Fibroblast of skin of right quadriceps (primary cell): ENCODE measurements around the gene FER.

Experiments used
- DNase-seq: peaks from one replicate; pipeline ENCODE4 v3.0.0-alpha.2; 2013

Gene FER

DNA sequence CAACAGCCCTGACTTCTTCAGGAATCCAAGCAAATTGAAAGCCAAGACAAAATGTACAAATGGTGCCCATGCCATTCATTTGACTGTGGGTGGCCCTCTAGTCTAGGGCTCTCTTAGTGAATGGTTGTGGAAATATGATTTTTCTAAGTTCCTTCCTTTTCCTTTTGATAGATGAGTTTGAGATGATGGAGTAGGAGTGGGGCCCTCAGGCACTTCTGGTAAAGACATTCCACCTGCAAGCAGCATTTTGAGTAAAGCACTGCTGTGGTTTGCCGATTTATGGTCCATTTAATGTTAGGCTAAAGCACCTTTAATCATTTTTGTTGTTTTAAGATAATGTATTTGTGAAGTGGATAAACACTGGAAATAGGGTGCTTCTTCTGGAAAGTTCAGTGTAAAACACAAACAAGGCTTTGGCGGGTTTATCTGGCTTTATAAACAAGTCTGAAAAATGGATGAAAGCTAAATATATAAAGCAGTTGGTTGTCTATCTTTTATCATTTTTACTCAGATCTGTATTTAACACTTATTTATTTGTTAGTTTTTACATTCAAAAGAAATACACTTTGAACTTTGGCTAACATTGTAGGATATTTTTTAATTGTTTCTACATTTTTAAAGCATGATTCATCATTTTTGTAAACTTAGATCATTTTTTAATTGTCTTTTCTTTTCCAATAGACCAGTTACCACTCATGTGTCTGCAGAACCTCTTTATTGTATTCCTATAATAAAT, 448.6 kb downstream of the FER start:
- DNase-seq: no peak

DNA sequence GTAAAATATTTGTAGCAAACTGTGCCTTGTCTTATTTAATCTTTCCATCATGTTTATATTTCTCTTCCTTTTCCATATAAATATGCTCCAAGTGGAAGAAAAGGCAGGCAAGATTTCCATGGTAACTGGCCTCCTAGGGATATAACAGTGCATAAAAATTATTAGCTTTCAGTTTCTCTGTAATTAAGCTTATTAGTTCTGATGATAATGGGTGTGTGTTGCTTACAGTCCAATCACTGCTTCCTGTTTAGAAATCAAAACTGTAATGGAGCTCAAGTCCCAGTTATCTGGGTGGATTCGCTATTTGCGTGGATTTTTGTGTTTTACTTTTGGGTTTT, 449.1 kb downstream of the FER start:
- DNase-seq: no peak

DNA sequence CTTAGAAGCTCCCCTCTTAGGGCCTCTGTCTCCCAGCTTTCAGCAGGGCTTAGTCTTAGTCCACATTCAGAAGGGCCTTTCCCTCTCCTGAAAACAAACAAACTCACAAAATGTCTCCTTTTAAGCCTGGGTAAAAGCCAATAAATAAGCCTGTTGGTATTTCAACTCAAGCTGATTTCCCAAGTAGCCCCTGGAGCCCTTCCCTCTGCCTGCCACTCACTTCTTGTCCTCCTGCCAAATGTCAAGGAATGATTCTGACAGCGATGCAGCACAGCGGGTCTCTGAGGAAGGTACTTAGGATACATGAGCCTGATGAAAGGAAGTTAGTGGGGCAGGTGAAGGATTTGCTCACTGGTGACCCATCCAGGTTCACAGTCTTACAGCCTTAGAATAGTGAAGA, 451.6 kb downstream of the FER start:
- DNase-seq: no peak

DNA sequence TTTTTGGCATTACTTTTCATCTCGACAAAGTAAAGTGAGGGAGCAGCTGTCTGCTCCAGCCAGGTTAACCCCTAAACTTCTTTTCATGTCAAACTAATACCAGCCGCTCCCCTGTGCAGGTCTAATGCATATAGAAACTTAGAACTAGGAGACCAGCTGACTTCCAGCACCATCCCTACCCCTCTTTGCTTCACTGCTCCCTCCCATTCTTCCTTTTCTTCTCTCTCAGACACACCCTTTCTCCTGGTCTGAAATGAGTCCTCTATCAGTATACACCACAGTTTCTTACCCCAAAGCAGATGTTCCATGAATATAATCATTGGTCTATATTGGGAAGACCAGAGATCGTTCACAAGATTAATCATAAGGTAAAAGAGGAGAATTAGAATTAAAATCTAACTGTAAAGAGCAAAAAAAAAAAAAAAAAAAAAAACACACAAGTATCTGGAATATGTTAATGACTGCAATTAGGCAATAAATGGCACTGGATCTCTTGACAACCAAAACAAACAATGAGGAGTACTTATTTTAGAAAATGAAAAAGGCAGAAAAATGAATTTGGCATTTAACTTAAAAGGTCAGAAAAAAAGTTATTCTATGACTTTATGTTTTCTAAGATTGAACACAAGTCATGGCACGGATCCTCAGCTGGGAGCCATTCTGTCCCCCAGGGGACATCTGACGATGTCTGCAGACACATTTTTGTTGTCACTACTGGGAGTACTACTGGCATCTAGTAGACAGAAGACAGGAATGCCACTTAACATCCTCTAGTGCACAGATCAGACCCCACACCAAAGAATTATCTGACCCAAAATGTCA, 452.3 kb downstream of the FER start:
- DNase-seq: no peak

DNA sequence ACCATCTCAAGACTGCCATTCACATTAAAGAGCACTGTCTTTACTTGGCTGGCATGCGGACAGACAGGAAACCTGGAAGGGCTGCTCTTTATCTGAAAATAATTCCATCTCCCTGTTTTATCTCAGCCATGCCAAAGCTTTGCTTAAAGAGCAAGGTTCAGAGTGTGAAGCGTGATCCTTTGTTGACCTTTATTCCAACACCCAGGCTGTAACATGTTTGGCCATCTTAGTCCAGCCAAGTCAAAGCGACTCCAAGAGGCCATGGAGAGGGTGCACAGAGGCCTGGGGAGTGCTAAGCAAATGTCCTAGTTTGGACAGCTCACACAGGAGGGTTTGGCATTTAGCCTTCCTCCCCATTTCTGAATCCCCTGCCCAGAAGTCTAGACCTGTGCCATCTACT, 467.3 kb downstream of the FER start:
- DNase-seq: no peak

DNA sequence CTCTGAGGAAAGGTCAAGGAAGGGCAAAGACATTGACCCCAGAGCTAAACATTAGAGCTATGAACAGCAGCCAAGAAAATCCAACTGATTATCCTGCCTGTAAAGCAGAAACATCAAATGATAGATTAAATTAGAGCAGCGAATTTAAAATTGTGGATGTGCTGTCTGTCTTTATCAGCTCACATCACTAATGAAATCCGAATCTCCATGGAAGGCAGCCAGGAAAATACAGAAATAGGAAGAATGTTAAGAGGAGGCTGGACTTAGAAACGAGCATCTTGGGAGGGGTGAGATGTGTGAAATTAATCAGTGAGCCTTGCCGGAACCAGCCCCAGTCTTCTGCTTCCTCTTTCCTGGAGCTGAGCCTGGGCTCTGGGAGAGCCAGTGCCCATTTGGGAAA, 471.1 kb downstream of the FER start:
- no peak for DNase-seq

DNA sequence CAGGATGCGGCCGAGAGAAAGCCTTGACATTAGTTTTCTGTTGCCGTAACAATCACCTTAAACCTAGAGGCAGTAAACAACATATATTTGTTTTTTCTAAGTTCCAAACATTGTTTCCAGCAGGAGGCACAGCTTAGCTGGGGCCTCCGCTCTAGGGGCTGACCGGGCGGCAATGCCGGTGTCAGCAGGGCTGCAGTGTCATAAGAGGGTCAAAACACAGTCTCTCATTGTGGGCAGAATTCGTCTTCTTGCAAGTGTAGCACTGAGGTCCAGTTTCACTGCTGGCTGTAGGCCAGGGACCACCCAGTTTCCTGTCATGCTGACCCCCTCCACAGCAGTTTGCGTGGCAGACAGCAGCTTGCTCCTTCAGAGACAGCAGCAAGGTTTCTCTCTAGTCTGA, 475.8 kb downstream of the FER start:
- no peak for DNase-seq

DNA sequence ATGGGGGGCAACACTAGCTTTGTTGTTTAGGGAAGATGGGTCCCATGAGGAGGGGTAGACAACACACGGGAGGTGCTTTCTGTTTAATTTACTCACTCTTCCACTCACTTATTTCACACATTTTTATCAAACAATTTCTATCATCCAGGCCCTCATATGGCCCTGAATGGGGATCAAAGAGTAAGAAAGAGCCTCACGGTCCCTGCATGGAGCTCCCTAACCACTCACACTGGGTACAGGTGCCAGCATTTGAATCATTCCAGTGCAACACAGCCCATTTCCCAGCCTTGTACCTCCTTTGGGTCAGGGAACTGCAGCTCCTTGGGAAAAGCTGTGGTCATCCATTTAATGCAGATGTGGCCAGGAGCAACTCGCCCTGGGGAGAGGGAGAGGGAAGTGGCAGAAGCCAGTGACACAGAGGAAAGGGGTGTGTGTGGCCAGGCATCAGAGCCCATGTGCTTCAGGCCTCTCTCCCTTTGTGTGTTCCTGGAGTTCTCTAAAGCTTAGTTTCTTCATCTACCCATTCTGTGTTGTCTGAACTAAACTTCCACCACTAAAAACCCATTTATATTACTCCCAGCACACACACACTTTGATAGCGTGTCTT, 476.7 kb downstream of the FER start:
- DNase-seq: no peak

DNA sequence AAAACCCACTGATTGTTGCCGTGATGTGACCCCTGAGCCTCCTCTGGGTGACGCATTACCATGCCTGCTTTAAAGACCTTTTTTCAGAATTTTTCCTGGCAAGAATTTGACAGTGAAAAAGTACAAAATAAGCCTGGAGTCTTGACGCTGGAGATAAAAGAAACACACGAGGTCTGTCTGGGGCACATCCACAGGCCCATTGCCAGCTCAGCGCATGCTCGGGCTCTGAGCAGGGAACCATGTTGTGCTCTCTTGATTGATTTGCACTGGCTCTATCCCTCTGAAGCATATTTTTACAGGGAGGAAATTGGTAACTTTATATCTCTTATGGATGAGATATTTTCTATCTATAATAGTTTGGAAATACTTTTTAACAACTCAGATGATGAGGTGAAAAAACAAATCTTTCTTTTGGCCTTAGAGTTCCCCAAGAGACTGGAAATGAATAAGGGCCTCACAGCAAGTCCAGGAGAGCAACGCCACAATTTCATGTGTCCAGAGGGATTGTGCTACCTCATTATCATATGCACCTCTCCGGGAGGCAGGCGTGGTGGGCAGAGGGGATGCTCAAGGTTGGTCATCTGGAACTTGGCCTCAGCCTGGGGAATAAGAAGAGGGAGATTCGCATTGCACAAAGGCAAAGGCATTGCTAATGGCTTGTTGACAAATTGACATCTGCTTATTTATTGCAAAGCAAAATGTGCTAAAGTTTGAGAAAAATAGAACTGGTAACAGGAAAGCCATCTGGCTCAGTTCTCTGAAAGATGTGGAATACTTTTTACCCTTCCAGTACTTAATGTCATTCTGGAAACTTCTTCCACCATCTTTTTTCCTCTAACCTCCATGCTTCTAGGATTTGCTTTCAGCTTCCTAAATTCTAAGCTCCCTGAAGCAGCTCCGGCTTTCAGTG, 478.3 kb downstream of the FER start:
- no peak for DNase-seq

DNA sequence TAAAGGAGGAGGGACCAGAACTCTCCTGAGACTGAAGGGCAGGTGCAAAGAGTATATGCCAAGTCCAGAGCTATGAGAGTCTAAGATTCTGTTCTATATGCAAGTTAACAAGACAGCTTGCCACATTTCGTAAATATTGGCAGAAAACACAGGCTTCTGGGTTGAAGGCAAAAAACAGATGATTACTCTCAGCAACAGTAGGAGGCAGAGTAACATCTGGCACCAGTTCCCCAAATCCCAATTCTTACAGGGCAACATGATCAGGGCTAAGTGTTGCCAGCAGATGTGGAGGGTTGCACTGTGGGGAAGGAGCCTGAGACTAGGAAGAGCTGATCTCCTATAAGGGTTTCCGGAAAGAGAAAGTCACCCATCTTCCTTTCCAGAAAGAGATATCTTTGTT, 482.7 kb downstream of the FER start:
- no peak for DNase-seq

DNA sequence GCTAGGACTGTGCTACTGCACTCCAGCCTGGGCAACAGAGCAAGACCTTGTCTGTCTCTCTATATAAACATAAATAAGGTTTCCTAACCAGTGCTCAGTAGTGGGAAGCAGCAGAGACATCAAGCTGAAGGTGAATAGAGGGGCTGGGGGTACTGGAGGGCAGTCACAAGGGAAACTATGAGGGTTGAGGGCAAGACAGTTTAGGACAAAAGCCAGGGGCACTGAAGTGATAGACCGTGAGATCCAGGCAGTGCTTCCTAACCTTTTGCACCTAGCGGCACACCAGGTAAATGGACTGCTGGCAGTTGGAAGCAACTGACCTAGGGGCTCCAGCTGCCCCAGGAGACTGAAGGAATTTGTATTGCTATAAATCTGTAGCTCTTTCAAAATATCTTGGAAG, 483.6 kb downstream of the FER start:
- no peak for DNase-seq

DNA sequence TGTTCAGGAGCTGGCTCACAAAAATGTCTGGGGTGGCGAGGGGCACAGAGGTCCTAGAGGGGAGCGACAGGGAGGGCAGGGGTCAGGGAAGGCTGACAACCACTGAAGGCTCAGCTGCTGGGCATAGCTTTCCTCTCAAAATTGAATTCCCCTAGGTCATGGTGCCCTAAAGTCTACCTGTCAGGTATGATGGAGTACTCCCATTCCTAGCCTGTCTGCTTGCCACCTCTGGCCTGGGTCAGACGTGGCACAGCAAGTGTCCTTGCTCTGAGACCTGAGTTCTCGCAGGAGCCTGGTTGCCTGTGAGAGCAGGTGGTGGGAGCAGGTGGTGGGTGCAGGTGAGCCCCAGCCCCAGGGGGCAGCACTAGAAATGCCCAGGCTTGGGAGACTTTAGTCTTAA, 486.7 kb downstream of the FER start:
- DNase-seq: no peak

DNA sequence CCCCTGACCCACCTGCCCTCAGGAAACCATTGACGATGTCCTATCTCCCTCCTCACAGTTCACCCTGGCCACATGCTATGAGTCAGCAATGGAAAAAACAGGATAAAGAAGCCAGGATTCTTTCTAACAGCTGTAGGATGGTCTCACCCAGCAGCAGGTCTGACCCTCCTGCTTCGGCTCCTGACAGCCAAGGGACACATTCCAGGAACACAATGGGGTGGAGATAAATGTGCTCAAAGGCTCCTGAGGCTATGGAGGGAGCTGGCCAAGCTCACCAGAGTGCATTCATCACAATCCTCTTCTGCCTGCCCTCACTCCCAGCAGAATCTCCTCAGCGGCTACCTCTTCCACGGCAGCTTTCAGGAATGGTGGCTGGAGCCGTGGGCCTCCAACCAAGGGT, 491.8 kb downstream of the FER start:
- no peak for DNase-seq

DNA sequence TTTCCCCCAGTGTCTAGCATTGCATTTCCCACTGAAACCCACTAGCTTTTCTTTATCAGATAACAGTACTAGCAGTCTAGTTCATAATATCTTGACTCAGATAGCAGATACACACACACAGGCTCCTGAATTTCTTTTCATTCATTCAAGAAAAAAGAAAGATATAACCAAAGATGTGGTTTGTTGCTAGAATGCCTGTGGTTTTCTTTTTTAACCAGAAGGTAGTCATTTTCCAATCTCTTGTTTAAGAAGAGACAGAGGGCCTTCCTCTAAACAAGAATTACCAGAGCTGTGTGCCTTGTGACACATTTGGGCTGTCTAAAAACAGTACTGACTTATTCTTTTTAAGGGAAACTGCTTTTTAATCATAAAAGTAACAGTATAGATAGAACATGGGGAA, 494.8 kb downstream of the FER start:
- DNase-seq: no peak

DNA sequence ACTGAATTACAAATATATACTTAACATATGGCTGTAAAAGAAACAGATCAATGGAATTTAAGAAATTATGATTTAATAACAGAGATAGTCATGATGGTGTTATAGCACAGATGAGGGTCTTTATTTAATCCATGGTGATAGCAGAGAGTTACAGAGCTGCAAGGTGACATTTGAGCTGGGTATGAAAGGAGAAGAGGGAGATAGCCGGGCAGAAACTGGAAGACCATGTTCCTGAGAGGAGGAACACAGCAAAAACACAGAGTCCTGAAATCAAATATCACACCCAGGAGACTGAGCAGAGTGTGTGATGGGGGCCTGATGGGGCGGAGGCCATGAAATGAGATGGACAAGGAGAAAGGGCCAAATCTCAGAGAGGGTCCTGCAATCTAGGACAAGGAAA, 498.7 kb downstream of the FER start:
- no peak for DNase-seq
